Lower leg skin (tissue), 3 donors: ENCODE measurements around the gene GUF1.

Experiments
- CTCF ChIP-seq, 3 donors: fragments of 450-650 bp; IDR thresholded peaks; one replicate each; pipeline ENCODE4 v1.5.1; 2016; ENCODE audit warnings: antibody characterized with exemption in 3 of 3, mild to moderate bottlenecking in 3 of 3, moderate library complexity in 2 of 3
- POLR2A ChIP-seq, 2 donors: fragments of 450-650 bp; IDR thresholded peaks; one replicate each; pipeline ENCODE4 v1.6.1; 2016 to 2017; ENCODE audit warnings: antibody characterized with exemption in 2 of 2, mild to moderate bottlenecking in 1 of 2, moderate library complexity in 1 of 2

DNA sequence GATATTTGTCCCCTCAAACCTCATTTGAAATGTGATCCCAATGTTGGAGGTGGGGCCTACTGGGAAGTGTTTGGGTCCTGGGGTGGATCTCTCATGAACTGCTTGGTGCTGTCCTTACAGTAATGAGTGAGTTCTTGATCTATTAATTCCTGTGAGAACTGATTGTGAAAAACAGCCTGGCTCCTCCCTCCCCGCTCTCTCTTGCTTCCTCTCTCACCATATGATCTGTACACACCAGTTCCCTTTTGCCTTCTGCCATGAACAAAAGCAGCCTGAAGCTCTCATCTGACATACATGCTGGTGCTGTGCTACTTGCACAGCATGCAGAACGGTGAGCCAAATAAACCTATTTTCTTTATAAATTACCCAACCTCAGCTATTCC is 15.6 kb upstream of the GUF1 start:
- TF ChIP-seq CTCF (IDR thresholded peaks at IDR 0.05): no peak
- no peak for TF ChIP-seq POLR2A (IDR thresholded peaks at IDR 0.05)
